Neural crest cell (in vitro differentiated cells): ENCODE results near the gene VWA3A. TPM values are rescaled to one million over a fixed set of nuclear protein-coding genes. Genes with fewer than 3 reads are reported as not detected.

Source experiments
- DNase-seq: peaks from one replicate; pipeline ENCODE4 v3.0.0; 2021; ENCODE audit warnings: low read depth, mixed read lengths, low spot score
- H3K27ac Mint-ChIP-seq: one replicate; pipeline ENCODE4 v1.8.0; 2021; ENCODE audit warnings: mild to moderate bottlenecking, mixed read lengths; ENCODE audit not compliant: unreplicated experiment
- H3K27me3 Mint-ChIP-seq: 2 replicates; pipeline ENCODE4 v1.8.0; 2021; ENCODE audit warnings: low read depth, mild to moderate bottlenecking, mixed read lengths
- H3K36me3 Mint-ChIP-seq: 2 replicates; pipeline ENCODE4 v1.8.0; 2021; ENCODE audit warnings: low read depth, mild to moderate bottlenecking, mixed read lengths
- H3K4me1 Mint-ChIP-seq: 2 replicates; pipeline ENCODE4 v1.8.0; 2021; ENCODE audit warnings: mixed read lengths
- H3K4me3 Mint-ChIP-seq: one replicate; pipeline ENCODE4 v1.8.0; 2021; ENCODE audit warnings: mild to moderate bottlenecking, mixed read lengths
- H3K9me3 Mint-ChIP-seq: 2 replicates; pipeline ENCODE4 v1.8.0; 2021; ENCODE audit warnings: mixed read lengths
- CTCF ChIP-seq: fragments of 200-600 bp; sonication (generic); conservative IDR thresholded peaks from 2 replicates; pipeline ENCODE4 v1.5.0; 2021; ENCODE audit warnings: antibody characterized with exemption, mild to moderate bottlenecking
- total RNA-seq: library from RNA; stranded (reverse); gene quantifications from 2 replicates; pipeline ENCODE4 v1.2.1, GENCODE V29; 2021

Gene VWA3A
- total RNA-seq, 1 donor from 2014 or later, result not detected

GRCh38 chr16:22071331-22071910 lies 20.9 kb upstream of the VWA3A start:
- no peak for DNase-seq

GRCh38 chr16:22073350-22073749 lies 19.0 kb upstream of the VWA3A start:
- no peaks in the 10 kb centered on the region for H3K9me3 Mint-ChIP-seq
- no peak for DNase-seq
- H3K27ac Mint-ChIP-seq, result no peak overlapping the region
- no peaks in the 10 kb centered on the region for H3K36me3 Mint-ChIP-seq
- H3K4me3 Mint-ChIP-seq, result no peak overlapping the region
- TF ChIP-seq CTCF, result no peak
- H3K27me3 Mint-ChIP-seq, result no peaks in the 10 kb centered on the region
- peaks cover 15% of the 10 kb centered on the region for H3K4me1 Mint-ChIP-seq

More at GRCh38 chr16:22071331-22071910, 20.9 kb upstream of the VWA3A start:
- TF ChIP-seq CTCF, result no peak
- Mint-ChIP-seq H3K4me3 (no peak overlapping the region), H3K27ac (no peak overlapping the region), H3K36me3 (peaks cover 9% of the 10 kb centered on the region), H3K4me1 (peaks cover 15% of the 10 kb centered on the region), H3K27me3 (no peaks in the 10 kb centered on the region), H3K9me3 (peaks cover 5% of the 10 kb centered on the region)

GRCh38 chr16:22075043-22075757 lies 17.1 kb upstream of the VWA3A start:
- Mint-ChIP-seq H3K4me3 (no peak overlapping the region), H3K4me1 (peaks cover 15% of the 10 kb centered on the region), H3K27ac (no peak overlapping the region), H3K9me3 (no peaks in the 10 kb centered on the region), H3K36me3 (no peaks in the 10 kb centered on the region), H3K27me3 (no peaks in the 10 kb centered on the region)
- no peak for DNase-seq
- no peak for TF ChIP-seq CTCF

- Mint-ChIP-seq H3K4me3 (no peak overlapping the region), H3K4me1 (peaks cover 15% of the 10 kb centered on the region), H3K9me3 (no peaks in the 10 kb centered on the region), H3K36me3 (no peaks in the 10 kb centered on the region), H3K27me3 (no peaks in the 10 kb centered on the region), H3K27ac (no peak overlapping the region)
- DNase-seq, result no peak
- no peak for TF ChIP-seq CTCF
Measured at GRCh38 chr16:22075776-22076175, 16.6 kb upstream of the VWA3A start.

- TF ChIP-seq CTCF, result peak; percentile 92
- Mint-ChIP-seq H3K27ac (no peak overlapping the region), H3K4me3 (no peak overlapping the region), H3K36me3 (no peaks in the 10 kb centered on the region), H3K27me3 (no peaks in the 10 kb centered on the region), H3K9me3 (no peaks in the 10 kb centered on the region), H3K4me1 (peaks cover 13% of the 10 kb centered on the region)
- DNase-seq, result peak; percentile 69
Measured at GRCh38 chr16:22077700-22078313, 14.5 kb upstream of the VWA3A start.
